ENCODE measurements around the gene DEK. TPM values are rescaled to one million over a fixed set of nuclear protein-coding genes. Genes with fewer than 3 reads are reported as not detected.

DEK gene
- polyA plus RNA-seq, 1 of the 3 experiments (the other 2 are of a cell fraction) = 34.2 TPM

DNA sequence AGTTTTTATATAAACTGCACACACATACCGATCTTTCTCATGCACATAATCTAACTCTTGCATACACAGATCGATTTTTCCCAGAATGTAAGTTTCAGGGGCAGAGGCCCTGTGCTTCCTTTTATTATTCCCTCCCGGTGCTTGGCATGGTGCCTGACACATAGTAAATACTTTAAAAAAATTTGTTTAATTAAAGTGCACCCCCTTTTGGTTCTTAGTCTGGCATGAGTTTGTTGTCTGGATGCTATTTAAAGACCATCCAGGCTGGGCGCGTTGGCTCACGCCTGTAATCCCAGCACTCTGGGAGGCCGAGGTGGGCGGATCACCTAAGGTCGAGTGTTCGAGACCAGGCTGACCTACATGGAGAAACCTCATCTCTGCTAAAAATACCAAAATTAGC is 5.4 kb upstream of the DEK start:
- H3K9me3 ChIP-seq = no peaks in the 10 kb centered on the region
- ChIA-PET POLR2A (no interaction called here), CTCF (no interaction called here)
- no peaks in the 10 kb centered on the region for H3K9me2 ChIP-seq
- H4K20me1 ChIP-seq (ENCODE audit: insufficient read depth) = no peaks in the 10 kb centered on the region
- H3K79me2 ChIP-seq (ENCODE audit: insufficient read depth) = no peaks in the 10 kb centered on the region
- H3K4me3 ChIP-seq (ENCODE audit: low read depth in 2 of 2, low read length in 1 of 2) = no peak overlapping the region
- H3K4me1 ChIP-seq (ENCODE audit: control insufficient read depth in 1 of 2, insufficient read depth in 2 of 2, low read depth in 1 of 2, low read length in 1 of 2) = no peaks in the 10 kb centered on the region; a peak in 1 of 4 replicates
- H3K36me3 ChIP-seq (replicated peaks in 1 of 2; ENCODE audit: control insufficient read depth in 1 of 2, insufficient read depth in 2 of 2, low read length in 1 of 2) = no peaks in the 10 kb centered on the region
- H2AFZ ChIP-seq (ENCODE audit: low read depth) = no peak overlapping the region
- no peaks in the 10 kb centered on the region for H3K27me3 ChIP-seq (ENCODE audit: insufficient read depth)
- H3K9ac ChIP-seq = no peak overlapping the region
- no peak overlapping the region for H3K4me2 ChIP-seq
- no peak overlapping the region for H3K27ac ChIP-seq (ENCODE audit: low read depth in 2 of 2, low read length in 1 of 2)
- 90% methylated on average over 10 of the region's 10 CpGs for WGBS (ENCODE audit: low lambda C conversion rate)
- DNase-seq = no peak
- H3F3A ChIP-seq (replicated peaks; ENCODE audit: insufficient read depth) = peaks cover 3% of the 10 kb centered on the region
- TF ChIP-seq RCOR1 (IDR thresholded peaks at IDR 0.05; ENCODE audit: low read length) (no peak), CHD2 (IDR thresholded peaks at IDR 0.05; ENCODE audit: low read length, partially characterized antibody) (no peak), TEAD4 (IDR thresholded peaks at IDR 0.05; ENCODE audit: borderline replicate concordance, insufficient read depth) (no peak), TCF12 (IDR thresholded peaks at IDR 0.05) (no peak), POLR2AphosphoS5 (IDR thresholded peaks at IDR 0.05; ENCODE audit: low read depth, low read length) (no peak), NRF1 (IDR thresholded peaks at IDR 0.05; ENCODE audit: low read depth, low read length) (no peak), ELF1 (IDR thresholded peaks at IDR 0.05) (no peak), FOSL2 (IDR thresholded peaks at IDR 0.05; ENCODE audit: borderline replicate concordance, low read depth) (no peak), FOXM1 (IDR thresholded peaks at IDR 0.05; ENCODE audit: low read depth) (no peak), MEF2A (IDR thresholded peaks at IDR 0.05; ENCODE audit: borderline replicate concordance, low read depth) (no peak)
- TF ChIP-seq, protein P1, sequence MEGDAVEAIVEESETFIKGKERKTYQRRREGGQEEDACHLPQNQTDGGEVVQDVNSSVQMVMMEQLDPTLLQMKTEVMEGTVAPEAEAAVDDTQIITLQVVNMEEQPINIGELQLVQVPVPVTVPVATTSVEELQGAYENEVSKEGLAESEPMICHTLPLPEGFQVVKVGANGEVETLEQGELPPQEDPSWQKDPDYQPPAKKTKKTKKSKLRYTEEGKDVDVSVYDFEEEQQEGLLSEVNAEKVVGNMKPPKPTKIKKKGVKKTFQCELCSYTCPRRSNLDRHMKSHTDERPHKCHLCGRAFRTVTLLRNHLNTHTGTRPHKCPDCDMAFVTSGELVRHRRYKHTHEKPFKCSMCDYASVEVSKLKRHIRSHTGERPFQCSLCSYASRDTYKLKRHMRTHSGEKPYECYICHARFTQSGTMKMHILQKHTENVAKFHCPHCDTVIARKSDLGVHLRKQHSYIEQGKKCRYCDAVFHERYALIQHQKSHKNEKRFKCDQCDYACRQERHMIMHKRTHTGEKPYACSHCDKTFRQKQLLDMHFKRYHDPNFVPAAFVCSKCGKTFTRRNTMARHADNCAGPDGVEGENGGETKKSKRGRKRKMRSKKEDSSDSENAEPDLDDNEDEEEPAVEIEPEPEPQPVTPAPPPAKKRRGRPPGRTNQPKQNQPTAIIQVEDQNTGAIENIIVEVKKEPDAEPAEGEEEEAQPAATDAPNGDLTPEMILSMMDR (IDR thresholded peaks at IDR 0.05) = no peak
- TF ChIP-seq, protein P2, sequence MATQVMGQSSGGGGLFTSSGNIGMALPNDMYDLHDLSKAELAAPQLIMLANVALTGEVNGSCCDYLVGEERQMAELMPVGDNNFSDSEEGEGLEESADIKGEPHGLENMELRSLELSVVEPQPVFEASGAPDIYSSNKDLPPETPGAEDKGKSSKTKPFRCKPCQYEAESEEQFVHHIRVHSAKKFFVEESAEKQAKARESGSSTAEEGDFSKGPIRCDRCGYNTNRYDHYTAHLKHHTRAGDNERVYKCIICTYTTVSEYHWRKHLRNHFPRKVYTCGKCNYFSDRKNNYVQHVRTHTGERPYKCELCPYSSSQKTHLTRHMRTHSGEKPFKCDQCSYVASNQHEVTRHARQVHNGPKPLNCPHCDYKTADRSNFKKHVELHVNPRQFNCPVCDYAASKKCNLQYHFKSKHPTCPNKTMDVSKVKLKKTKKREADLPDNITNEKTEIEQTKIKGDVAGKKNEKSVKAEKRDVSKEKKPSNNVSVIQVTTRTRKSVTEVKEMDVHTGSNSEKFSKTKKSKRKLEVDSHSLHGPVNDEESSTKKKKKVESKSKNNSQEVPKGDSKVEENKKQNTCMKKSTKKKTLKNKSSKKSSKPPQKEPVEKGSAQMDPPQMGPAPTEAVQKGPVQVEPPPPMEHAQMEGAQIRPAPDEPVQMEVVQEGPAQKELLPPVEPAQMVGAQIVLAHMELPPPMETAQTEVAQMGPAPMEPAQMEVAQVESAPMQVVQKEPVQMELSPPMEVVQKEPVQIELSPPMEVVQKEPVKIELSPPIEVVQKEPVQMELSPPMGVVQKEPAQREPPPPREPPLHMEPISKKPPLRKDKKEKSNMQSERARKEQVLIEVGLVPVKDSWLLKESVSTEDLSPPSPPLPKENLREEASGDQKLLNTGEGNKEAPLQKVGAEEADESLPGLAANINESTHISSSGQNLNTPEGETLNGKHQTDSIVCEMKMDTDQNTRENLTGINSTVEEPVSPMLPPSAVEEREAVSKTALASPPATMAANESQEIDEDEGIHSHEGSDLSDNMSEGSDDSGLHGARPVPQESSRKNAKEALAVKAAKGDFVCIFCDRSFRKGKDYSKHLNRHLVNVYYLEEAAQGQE (IDR thresholded peaks at IDR 0.05; ENCODE audit: low read depth, low read length) = no peak
- TF ChIP-seq, protein P3, sequence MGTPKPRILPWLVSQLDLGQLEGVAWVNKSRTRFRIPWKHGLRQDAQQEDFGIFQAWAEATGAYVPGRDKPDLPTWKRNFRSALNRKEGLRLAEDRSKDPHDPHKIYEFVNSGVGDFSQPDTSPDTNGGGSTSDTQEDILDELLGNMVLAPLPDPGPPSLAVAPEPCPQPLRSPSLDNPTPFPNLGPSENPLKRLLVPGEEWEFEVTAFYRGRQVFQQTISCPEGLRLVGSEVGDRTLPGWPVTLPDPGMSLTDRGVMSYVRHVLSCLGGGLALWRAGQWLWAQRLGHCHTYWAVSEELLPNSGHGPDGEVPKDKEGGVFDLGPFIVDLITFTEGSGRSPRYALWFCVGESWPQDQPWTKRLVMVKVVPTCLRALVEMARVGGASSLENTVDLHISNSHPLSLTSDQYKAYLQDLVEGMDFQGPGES (IDR thresholded peaks at IDR 0.05; ENCODE audit: low read depth, low read length) = no peak

Data from SK-N-SH (cell line).